AML-193 (cell line): ENCODE measurements around the gene ZGPAT.
"Not testable (repeated sequence)": the region's sequence is repeated elsewhere in the genome, so short reads cannot be mapped to it uniquely, and the experiment has no call there.

Experiments used
- DNase-seq, 2 experiments: peaks; one replicate each; lab custom pipeline; 2025; lab: John Stamatoyannopoulos, UW

ZGPAT gene

GRCh38 chr20:63707558-63708300 lies at the start of gene ZGPAT, which contains the start of gene ARFRP1:
ZGPAT (plus strand) TSS chr20:63708039; CDS start chr20:63708581, 542 bp downstream.
ARFRP1 (minus strand) TSS chr20:63707976; CDS start chr20:63707091, 885 bp downstream.
- peak; percentile 87 for DNase-seq

GRCh38 chr20:63658749-63659187 lies 49.1 kb upstream of the ZGPAT start:
- peak in 1 of 2 experiments; percentile 12 for DNase-seq

- DNase-seq: no peak
Measured at GRCh38 chr20:63659370-63659769, 48.5 kb upstream of the ZGPAT start.

GRCh38 chr20:63660174-63660573 lies 47.7 kb upstream of the ZGPAT start:
- not testable (repeated sequence) for DNase-seq

GRCh38 chr20:63660622-63661021 lies 47.2 kb upstream of the ZGPAT start:
- no peak for DNase-seq

- DNase-seq: no peak
Measured at GRCh38 chr20:63661108-63661507, 46.7 kb upstream of the ZGPAT start.

GRCh38 chr20:63661959-63662812 lies 45.7 kb upstream of the ZGPAT start:
- DNase-seq: no peak

GRCh38 chr20:63662813-63663189 lies 45.0 kb upstream of the ZGPAT start:
- no peak for DNase-seq

GRCh38 chr20:63663332-63664066 lies 44.3 kb upstream of the ZGPAT start:
- DNase-seq: no peak

- DNase-seq: no peak
Measured at GRCh38 chr20:63664143-63664851, 43.5 kb upstream of the ZGPAT start.

- DNase-seq: no peak
Measured at GRCh38 chr20:63664861-63665594, 42.8 kb upstream of the ZGPAT start.

- DNase-seq: no peak
Measured at GRCh38 chr20:63665708-63666107, 42.1 kb upstream of the ZGPAT start.

- no peak for DNase-seq
Measured at GRCh38 chr20:63667858-63668257, 40.0 kb upstream of the ZGPAT start.

GRCh38 chr20:63668351-63668750 lies 39.5 kb upstream of the ZGPAT start:
- DNase-seq: no peak

GRCh38 chr20:63671695-63672094 lies 36.1 kb upstream of the ZGPAT start:
- DNase-seq: not testable (repeated sequence)

- no peak for DNase-seq
Measured at GRCh38 chr20:63672666-63673065, 35.2 kb upstream of the ZGPAT start.

- no peak for DNase-seq
Measured at GRCh38 chr20:63673951-63674350, 33.9 kb upstream of the ZGPAT start.

GRCh38 chr20:63675681-63676368 lies 32.0 kb upstream of the ZGPAT start:
- DNase-seq: no peak

- no peak for DNase-seq
Measured at GRCh38 chr20:63678071-63678470, 29.8 kb upstream of the ZGPAT start.
